ENCODE measurements around the gene OR6Q1.

- TF ChIP-seq CTCF (IDR thresholded peaks at IDR 0.05), result no peak
- no peak for TF ChIP-seq POLR2A (IDR thresholded peaks at IDR 0.05)
Measured at GRCh38 chr11:58075781-58076180, 45.0 kb downstream of the OR6Q1 start.
